ENCODE results near the gene VCAM1. TPM values are rescaled to one million over a fixed set of nuclear protein-coding genes. Genes with fewer than 3 reads are reported as not detected.

VCAM1 gene
- total RNA-seq, 1 experiment from 2014 or later, result not detected

DNA sequence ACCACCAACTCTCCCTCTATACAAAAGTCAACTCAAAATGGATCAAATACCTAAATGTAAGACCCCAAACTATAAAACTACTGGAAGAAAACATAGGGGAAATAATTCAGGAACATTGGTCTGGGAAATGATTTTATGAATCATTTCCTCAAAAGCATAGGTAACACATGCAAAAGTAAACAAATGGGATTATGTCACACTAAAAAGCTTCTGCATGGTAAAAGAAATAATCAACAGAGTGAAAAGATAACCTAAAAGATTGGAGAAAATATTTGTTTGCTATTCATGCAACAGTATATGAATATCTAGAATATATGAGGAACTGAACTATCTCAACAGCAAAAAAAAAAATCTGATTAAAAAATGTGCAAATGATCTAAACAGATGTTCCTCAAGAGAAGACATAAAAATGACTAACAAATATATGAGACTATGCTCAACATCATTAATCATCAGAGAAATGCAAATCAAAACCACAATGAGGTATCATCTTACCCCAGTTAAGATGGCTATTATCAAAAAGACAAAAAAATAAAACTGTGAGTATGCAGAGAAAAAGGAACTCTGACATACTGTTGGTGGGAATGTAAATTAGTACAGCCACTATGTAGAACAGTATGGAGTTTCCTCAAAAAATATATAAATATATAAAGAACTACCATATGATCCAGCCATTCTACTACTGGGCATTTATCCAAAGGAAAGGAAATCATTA lies 47.8 kb downstream of the VCAM1 start:
- Histone ChIP-seq H3K9me2 (replicated peaks; ENCODE audit: low read length) (no peaks in the 10 kb centered on the region), H3K4me2 (ENCODE audit: low read length) (peak overlapping the region; percentile 17; the same call in 1 of the 2 replicates), H3K4me3 (ENCODE audit: low read length) (no peak overlapping the region), H4K20me1 (ENCODE audit: low read length) (no peaks in the 10 kb centered on the region), H3K9me3 (ENCODE audit: low read length) (no peaks in the 10 kb centered on the region), H3K79me2 (ENCODE audit: low read length) (no peaks in the 10 kb centered on the region), H2AFZ (ENCODE audit: low read length) (no peak overlapping the region), H3F3A (ENCODE audit: low read length, unreplicated experiment) (no peaks in the 10 kb centered on the region), H3K36me3 (ENCODE audit: low read depth, low read length) (no peaks in the 10 kb centered on the region), H3K9ac (ENCODE audit: low read length) (no peak overlapping the region), H3K27ac (ENCODE audit: low read length) (no peak overlapping the region), H3K4me1 (ENCODE audit: insufficient read depth, low read length) (peaks cover 10% of the 10 kb centered on the region; the same call in 1 of the 2 replicates), H3K27me3 (ENCODE audit: low read length) (no peaks in the 10 kb centered on the region)
- no peak for ATAC-seq
- peak; percentile 52 for DNase-seq
- intact Hi-C loops (cut with micrococcal nuclease), result no loop called here
- ChIA-PET POLR2A (ENCODE audit: unreplicated experiment) (no interaction called here), CTCF (no interaction called here)
- no TSS peak for BruUV-seq (replicated peaks)
- no peak for TF ChIP-seq EZH2 (IDR thresholded peaks at IDR 0.05; ENCODE audit: low read length, unreplicated experiment)
- TF ChIP-seq, protein P1, sequence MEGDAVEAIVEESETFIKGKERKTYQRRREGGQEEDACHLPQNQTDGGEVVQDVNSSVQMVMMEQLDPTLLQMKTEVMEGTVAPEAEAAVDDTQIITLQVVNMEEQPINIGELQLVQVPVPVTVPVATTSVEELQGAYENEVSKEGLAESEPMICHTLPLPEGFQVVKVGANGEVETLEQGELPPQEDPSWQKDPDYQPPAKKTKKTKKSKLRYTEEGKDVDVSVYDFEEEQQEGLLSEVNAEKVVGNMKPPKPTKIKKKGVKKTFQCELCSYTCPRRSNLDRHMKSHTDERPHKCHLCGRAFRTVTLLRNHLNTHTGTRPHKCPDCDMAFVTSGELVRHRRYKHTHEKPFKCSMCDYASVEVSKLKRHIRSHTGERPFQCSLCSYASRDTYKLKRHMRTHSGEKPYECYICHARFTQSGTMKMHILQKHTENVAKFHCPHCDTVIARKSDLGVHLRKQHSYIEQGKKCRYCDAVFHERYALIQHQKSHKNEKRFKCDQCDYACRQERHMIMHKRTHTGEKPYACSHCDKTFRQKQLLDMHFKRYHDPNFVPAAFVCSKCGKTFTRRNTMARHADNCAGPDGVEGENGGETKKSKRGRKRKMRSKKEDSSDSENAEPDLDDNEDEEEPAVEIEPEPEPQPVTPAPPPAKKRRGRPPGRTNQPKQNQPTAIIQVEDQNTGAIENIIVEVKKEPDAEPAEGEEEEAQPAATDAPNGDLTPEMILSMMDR (conservative IDR thresholded peaks at IDR 0.05; ENCODE audit: low read depth, low read length), result no peak
- TF ChIP-seq EZH2phosphoT487 (IDR thresholded peaks at IDR 0.05; ENCODE audit: borderline replicate concordance, low read length), result no peak

DNA sequence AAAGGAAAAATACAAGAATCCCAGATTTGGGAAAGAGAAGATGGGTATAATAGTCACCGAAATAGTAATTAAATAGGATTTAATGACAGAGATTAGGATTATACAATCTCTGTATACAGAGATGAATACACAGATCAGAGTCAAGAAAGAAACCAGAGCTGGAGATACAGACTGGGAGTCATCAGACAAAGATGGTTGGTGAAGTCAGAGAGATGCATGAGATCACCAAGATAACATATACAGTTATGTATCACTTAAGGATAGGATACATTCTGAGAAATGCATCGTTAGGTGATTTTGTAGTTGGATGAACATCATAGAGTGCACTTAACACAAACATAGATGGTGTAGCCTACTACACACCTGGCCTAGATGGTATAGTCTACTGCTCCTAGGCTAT lies 49.8 kb downstream of the VCAM1 start:
- TF ChIP-seq EZH2phosphoT487 (IDR thresholded peaks at IDR 0.05; ENCODE audit: borderline replicate concordance, low read length) (no peak), EZH2 (IDR thresholded peaks at IDR 0.05; ENCODE audit: low read length, unreplicated experiment) (no peak)
- TF ChIP-seq, protein P1 (conservative IDR thresholded peaks at IDR 0.05; ENCODE audit: low read depth, low read length), result no peak
- Histone ChIP-seq H4K20me1 (ENCODE audit: low read length) (no peaks in the 10 kb centered on the region), H2AFZ (ENCODE audit: low read length) (no peak overlapping the region), H3K27ac (ENCODE audit: low read length) (no peak overlapping the region), H3K79me2 (ENCODE audit: low read length) (no peaks in the 10 kb centered on the region), H3K36me3 (ENCODE audit: low read depth, low read length) (no peaks in the 10 kb centered on the region), H3K9ac (ENCODE audit: low read length) (no peak overlapping the region), H3F3A (ENCODE audit: low read length, unreplicated experiment) (no peaks in the 10 kb centered on the region), H3K9me2 (replicated peaks; ENCODE audit: low read length) (no peaks in the 10 kb centered on the region), H3K4me3 (ENCODE audit: low read length) (no peak overlapping the region), H3K4me2 (ENCODE audit: low read length) (no peak overlapping the region), H3K9me3 (ENCODE audit: low read length) (no peaks in the 10 kb centered on the region), H3K4me1 (ENCODE audit: insufficient read depth, low read length) (peaks cover 10% of the 10 kb centered on the region; the same call in 1 of the 2 replicates), H3K27me3 (ENCODE audit: low read length) (no peaks in the 10 kb centered on the region)
- POLR2A ChIA-PET (ENCODE audit: unreplicated experiment), result no interaction called here
- intact Hi-C loops (cut with micrococcal nuclease), result no loop called here
- BruUV-seq (replicated peaks), result no TSS peak
- CTCF ChIA-PET, result no interaction called here
- ATAC-seq (no peak), DNase-seq (no peak)

DNA sequence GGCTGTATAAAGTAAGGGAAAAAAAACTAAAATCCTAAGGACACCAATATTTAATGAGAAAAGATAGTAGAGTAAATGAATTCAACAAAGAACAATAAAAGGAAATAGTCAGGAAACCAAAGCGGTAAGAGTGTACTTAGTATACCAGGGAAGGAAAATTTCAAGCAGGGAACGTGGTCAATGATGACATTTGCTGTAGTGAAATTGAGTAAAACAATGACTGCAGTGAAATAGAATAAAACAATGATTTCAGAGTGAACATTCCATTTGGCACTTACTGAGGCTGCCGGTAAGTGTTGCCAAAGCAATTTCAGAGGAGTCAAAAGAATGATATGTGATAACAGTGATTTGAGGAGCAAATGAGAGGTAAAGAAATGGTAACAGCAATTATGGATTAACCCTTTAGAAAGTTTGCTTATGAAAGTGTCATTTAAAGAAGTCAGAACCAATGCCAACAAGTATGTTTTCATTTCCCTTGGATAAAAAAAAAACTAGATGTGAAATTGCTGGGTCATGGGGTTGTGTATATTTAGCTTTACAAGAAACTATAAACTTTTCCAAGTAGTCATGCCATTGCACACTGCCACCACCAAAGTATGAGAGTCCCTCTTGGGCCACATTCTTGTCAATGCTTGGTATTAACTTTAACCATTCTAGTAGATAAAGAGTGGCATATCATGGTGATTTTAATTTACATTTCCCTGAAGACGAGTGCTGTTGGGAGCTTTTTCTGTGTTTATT lies 50.5 kb downstream of the VCAM1 start:
- H4K20me1 ChIP-seq (ENCODE audit: low read length), result no peaks in the 10 kb centered on the region
- no peaks in the 10 kb centered on the region for H3K79me2 ChIP-seq (ENCODE audit: low read length)
- no peaks in the 10 kb centered on the region for H3K36me3 ChIP-seq (ENCODE audit: low read depth, low read length)
- H3K9me2 ChIP-seq (replicated peaks; ENCODE audit: low read length), result no peaks in the 10 kb centered on the region
- TF ChIP-seq EZH2 (IDR thresholded peaks at IDR 0.05; ENCODE audit: low read length, unreplicated experiment) (no peak), EZH2phosphoT487 (IDR thresholded peaks at IDR 0.05; ENCODE audit: borderline replicate concordance, low read length) (no peak)
- DNase-seq (no peak), ATAC-seq (no peak)
- no peak overlapping the region for H3K27ac ChIP-seq (ENCODE audit: low read length)
- H3K27me3 ChIP-seq (ENCODE audit: low read length), result no peaks in the 10 kb centered on the region
- ChIA-PET CTCF (no interaction called here), POLR2A (ENCODE audit: unreplicated experiment) (no interaction called here)
- intact Hi-C loops (cut with micrococcal nuclease), result no loop called here
- no peak overlapping the region for H3K4me2 ChIP-seq (ENCODE audit: low read length)
- H3K4me3 ChIP-seq (ENCODE audit: low read length), result no peak overlapping the region
- peaks cover 10% of the 10 kb centered on the region; the same call in 1 of the 2 replicates for H3K4me1 ChIP-seq (ENCODE audit: insufficient read depth, low read length)
- H3F3A ChIP-seq (ENCODE audit: low read length, unreplicated experiment), result no peaks in the 10 kb centered on the region
- no TSS peak for BruUV-seq (replicated peaks)
- H2AFZ ChIP-seq (ENCODE audit: low read length), result no peak overlapping the region
- no peak overlapping the region for H3K9ac ChIP-seq (ENCODE audit: low read length)
- H3K9me3 ChIP-seq (ENCODE audit: low read length), result no peaks in the 10 kb centered on the region
